GM19035 (cell line): ENCODE measurements around the gene LSM11.
A peak's percentile ranks its signal among the peaks of the same experiment; 100 is the strongest.

ENCODE experiments used
- ATAC-seq: cut with Tn5 transposase; IDR thresholded peaks from one replicate; pipeline ENCODE4 v1.9.1; 2021; ENCODE audit not compliant: unreplicated experiment

LSM11 gene

GRCh38 chr5:157732596-157733262, 10.8 kb upstream of the LSM11 start:
- ATAC-seq = no peak

- no peak for ATAC-seq
Observed at GRCh38 chr5:157734436-157734835, 9.1 kb upstream of the LSM11 start.

- ATAC-seq = no peak
Observed at GRCh38 chr5:157735991-157736390, 7.5 kb upstream of the LSM11 start.

- no peak for ATAC-seq
Observed at GRCh38 chr5:157739388-157740228, 3.9 kb upstream of the LSM11 start.

- ATAC-seq = no peak
Observed at GRCh38 chr5:157740229-157740610, 3.3 kb upstream of the LSM11 start.

- no peak for ATAC-seq
Observed at GRCh38 chr5:157741131-157741530, 2.4 kb upstream of the LSM11 start.

- peak; percentile 31 for ATAC-seq
Observed at GRCh38 chr5:157744051-157745011, 819 bp downstream of the LSM11 start.

- no peak for ATAC-seq
Observed at GRCh38 chr5:157745041-157745456, 1.5 kb downstream of the LSM11 start.

- no peak for ATAC-seq
Observed at GRCh38 chr5:157747173-157747740, 3.7 kb downstream of the LSM11 start.

- no peak for ATAC-seq
Observed at GRCh38 chr5:157747766-157748700, 4.5 kb downstream of the LSM11 start.

GRCh38 chr5:157748760-157749461, 5.4 kb downstream of the LSM11 start:
- no peak for ATAC-seq

GRCh38 chr5:157749462-157749799, 5.9 kb downstream of the LSM11 start:
- no peak for ATAC-seq

- no peak for ATAC-seq
Observed at GRCh38 chr5:157750320-157750719, 6.8 kb downstream of the LSM11 start.

- no peak for ATAC-seq
Observed at GRCh38 chr5:157756122-157756521, 12.6 kb downstream of the LSM11 start.

GRCh38 chr5:157758706-157759105, 15.2 kb downstream of the LSM11 start:
- ATAC-seq = no peak

- ATAC-seq = peak; percentile 62
Observed at GRCh38 chr5:157761690-157762621, 18.4 kb downstream of the LSM11 start.

- ATAC-seq = no peak
Observed at GRCh38 chr5:157764531-157764930, 21.0 kb downstream of the LSM11 start.

GRCh38 chr5:157766442-157766841, 22.9 kb downstream of the LSM11 start:
- no peak for ATAC-seq
